ENCODE measurements around the gene SLC25A23. TPM values are rescaled to one million over a fixed set of nuclear protein-coding genes. Genes with fewer than 3 reads are reported as not detected.

The SLC25A23 gene
- total RNA-seq, 1 donor from 2014 or later: 51.4 TPM

GRCh38 chr19:6464070-6464873, 4.7 kb upstream of the SLC25A23 start, which contains the start of gene CRB3:
TSS of gene CRB3 (plus strand) at chr19:6464271. CDS start at chr19:6464702, 431 bp downstream.
- no peak for TF ChIP-seq CTCF (IDR thresholded peaks at IDR 0.05)
- Histone ChIP-seq H3K36me3 (no peaks in the 10 kb centered on the region), H3K4me3 (peak within 1 kb of the TSS; percentile 54), H3K27ac (peak within 1 kb of the TSS; percentile 75), H3K9me3 (no peaks in the 10 kb centered on the region), H3K4me1 (peaks cover under 1% of the 10 kb centered on the region), H3K27me3 (peaks cover 11% of the 10 kb centered on the region)
- intact Hi-C loops (cut with DNase I): no loop called here
- ATAC-seq (peak; percentile 67), DNase-seq (peak; percentile 96)

- H3K9me3 ChIP-seq: no peaks in the 10 kb centered on the region
- H3K36me3 ChIP-seq: no peaks in the 10 kb centered on the region
- DNase-seq (peak; percentile 98), ATAC-seq (peak; percentile 89)
- intact Hi-C loops (cut with DNase I): no loop called here
- peak; percentile 56 for TF ChIP-seq CTCF (IDR thresholded peaks at IDR 0.05)
- peaks cover 10% of the 10 kb centered on the region for H3K4me1 ChIP-seq
- peaks cover 11% of the 10 kb centered on the region for H3K27me3 ChIP-seq
- H3K4me3 ChIP-seq: peak overlapping the region; percentile 84
- peak overlapping the region; percentile 83 for H3K27ac ChIP-seq
Observed at GRCh38 chr19:6460099-6460884, 700 bp upstream of the SLC25A23 start.

DNA sequence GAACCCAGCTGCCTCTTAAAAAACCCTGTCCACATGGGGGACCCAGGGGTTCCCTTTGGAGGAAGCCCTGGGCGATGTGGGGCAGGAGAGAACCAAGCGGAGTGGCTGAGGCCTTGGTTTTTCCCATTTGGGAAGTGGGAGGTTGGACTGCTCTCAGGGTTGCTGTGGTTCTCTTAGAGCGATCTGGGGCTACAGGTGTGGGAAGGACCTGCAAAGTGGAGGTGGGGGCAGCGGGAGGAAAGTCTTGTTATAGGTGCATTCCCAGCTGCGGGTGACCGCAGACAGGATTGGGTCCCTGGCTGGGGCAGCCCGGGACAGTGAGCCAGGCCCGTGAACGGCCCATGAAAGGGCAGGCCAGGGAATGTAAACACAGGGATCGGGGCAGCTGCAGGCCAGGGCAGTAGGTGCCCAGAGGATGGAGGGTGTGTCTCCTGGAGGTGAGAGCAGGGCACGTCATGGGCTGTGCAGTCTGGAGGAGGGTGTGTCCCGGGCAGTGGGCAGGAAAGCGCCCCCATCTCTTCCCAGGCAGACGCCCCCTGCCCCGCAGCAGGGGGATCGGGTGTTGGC, 814 bp downstream of the SLC25A23 start:
- Histone ChIP-seq H3K4me1 (peaks cover 10% of the 10 kb centered on the region), H3K9me3 (peaks cover 4% of the 10 kb centered on the region), H3K36me3 (no peaks in the 10 kb centered on the region), H3K27ac (no peak overlapping the region), H3K27me3 (peaks cover 2% of the 10 kb centered on the region), H3K4me3 (peak overlapping the region; percentile 84)
- ATAC-seq (peak; percentile 6), DNase-seq (no peak)
- intact Hi-C loops (cut with DNase I): no loop called here
- no peak for TF ChIP-seq CTCF (IDR thresholded peaks at IDR 0.05)

GRCh38 chr19:6457958-6458694, 1.5 kb downstream of the SLC25A23 start:
- no peak for ATAC-seq

More at GRCh38 chr19:6457958-6458694, 1.5 kb downstream of the SLC25A23 start:
- Histone ChIP-seq H3K4me3 (no peak overlapping the region), H3K27me3 (no peaks in the 10 kb centered on the region), H3K36me3 (no peaks in the 10 kb centered on the region), H3K4me1 (peaks cover 10% of the 10 kb centered on the region), H3K27ac (no peak overlapping the region), H3K9me3 (peaks cover 4% of the 10 kb centered on the region)
- no peak for TF ChIP-seq CTCF (IDR thresholded peaks at IDR 0.05)
- no peak for DNase-seq
- intact Hi-C loops (cut with DNase I): no loop called here

Measured in upper lobe of right lung (tissue), 1 donor.